Measurements from ENCODE around the gene SREK1.

DNA sequence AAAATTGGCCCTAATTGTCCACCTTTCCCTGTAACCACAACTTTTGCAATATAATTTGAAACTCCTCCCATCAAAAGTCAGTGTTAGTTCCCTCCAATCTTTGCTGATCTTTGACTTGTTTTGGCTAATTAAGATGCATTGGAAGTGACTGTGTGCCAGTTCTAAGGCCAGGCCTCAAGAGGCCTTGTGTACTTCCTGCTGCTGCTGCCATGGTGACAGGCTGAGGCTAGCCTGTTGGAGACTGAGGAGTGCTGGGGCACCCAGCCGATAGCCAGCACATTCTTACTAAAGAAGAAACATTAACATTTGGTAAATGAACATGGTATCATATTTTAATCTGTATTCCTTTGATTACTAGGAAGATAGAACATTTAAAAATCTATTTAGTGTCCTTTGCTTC is 86.5 kb downstream of the SREK1 start:
- TF ChIP-seq CTCF (IDR thresholded peaks at IDR 0.05) (no peak), POLR2A (IDR thresholded peaks at IDR 0.05) (no peak)
